IPS DF 4.7 (cell line): Measurements from ENCODE around the gene NPEPPS.

ENCODE experiments used
- DNase-seq: peaks from one replicate; pipeline ENCODE4 v3.0.0-alpha.2; 2013; ENCODE audit warnings: low spot score; ENCODE audit errors: extremely low read depth

NPEPPS gene

GRCh38 chr17:47628014-47628566, 97.2 kb downstream of the NPEPPS start:
- DNase-seq: no peak

DNA sequence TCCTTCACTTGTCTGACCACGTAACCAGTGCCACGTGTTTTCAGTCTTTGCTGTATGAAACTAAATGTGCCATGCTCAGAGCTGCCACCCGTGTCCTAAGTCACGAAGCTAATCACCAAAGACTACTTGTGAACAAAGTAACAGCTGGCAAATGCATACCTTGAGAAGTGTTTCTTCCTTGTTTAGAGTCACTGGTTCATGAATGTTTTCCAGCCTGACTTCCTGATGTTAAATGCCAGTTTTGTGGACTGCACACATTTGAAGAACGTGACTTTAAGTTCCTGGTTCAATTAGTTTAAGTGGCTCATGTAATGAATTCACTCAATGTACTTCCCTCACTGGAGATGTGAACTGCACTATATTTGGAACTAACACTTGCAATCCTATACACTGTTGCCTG, 98.9 kb downstream of the NPEPPS start:
- no peak for DNase-seq

GRCh38 chr17:47630614-47631013, 99.7 kb downstream of the NPEPPS start:
- no peak for DNase-seq

DNA sequence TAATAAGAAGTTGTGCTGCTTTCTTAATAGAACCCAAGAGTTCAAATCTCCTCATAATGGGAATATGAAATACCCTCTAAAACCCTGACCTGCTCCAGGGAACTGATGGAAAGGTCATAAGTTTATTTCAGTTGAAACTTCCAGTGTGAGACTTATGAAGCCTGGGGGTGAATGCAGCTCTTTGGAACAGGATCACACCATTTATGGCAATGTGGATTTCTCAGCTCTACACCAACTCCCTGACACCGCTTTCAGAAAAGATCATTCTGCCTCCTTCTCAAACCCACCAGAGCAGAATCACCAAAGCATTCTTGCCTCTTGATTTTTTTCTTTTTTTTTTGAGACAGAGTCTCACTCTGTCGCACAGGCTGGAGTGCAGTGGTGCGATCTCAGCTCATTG, 102.1 kb downstream of the NPEPPS start:
- DNase-seq: no peak

DNA sequence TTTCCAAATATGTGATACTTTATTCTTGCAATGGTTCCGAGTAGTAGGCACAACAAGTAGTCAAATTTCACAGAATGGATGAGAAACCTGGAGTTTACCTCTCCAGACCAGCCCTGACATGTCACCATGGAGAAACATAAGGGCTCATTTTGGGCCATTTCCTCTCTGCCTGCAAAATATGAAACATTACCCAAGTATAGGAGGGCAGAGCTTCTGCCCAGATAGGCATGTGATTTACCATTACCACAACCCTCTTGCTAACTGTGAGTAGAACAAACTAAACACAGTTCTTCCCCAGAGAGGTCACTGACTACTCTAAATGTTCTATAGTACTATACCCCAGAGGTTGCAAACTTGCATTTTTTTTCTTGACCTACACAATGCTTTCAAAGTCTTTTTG, 103.1 kb downstream of the NPEPPS start:
- no peak for DNase-seq

DNA sequence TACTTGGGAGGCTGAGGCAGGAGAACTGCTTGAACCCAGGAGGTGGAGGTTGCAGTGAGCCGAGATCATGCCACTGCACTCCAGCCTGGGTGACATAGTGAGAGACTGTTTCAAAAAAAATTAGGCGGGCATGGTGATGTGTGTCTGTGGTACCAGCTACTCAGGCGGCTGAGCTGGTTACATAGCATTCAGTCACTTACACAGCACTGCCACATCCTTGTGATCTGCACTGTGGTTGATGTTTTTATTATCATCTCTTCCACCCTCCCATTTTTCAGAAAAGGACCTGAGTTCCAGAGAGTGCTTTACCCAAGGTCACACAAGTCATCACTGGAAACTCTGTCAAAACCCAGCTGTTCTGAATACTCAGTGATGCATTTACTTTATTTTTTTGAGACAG, 104.0 kb downstream of the NPEPPS start:
- no peak for DNase-seq

DNA sequence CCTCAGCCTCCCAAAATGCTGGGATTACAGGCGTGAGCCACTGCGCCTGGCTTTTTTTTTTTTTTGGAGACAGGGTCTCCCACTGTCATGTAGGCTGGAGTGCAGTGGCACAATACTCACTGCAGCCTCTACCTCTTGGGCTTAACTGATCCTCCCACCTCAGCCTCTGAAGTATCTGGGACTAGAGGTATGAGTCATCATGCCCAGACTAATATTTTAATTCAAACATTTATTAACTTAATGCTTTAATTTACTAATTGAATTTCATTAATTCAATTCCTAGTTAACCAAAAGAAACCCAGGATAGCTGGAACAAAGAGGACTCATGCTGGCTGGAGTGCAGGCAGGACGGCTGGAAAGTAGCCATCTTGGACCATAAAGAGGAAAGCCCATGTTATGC, 104.8 kb downstream of the NPEPPS start:
- DNase-seq: no peak

GRCh38 chr17:47636273-47637030, 105.5 kb downstream of the NPEPPS start:
- no peak for DNase-seq

DNA sequence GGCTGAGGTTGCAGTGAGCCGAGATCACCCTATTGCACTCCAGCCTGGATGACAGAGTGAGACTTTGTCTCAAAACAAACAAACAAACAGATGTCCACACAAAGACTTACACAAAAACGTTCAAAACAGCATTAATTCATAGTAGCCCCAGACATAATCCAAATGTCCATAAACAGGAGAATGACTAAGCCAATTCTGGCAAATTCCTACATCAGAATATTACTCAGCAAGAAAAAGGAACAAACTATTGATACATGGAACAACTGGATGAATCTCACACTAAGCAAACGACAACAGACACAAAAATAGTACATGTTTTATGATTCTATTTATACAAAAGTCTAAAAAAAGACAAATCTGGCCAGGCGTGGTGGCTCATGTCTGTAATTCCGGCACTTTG, 108.0 kb downstream of the NPEPPS start:
- no peak for DNase-seq

DNA sequence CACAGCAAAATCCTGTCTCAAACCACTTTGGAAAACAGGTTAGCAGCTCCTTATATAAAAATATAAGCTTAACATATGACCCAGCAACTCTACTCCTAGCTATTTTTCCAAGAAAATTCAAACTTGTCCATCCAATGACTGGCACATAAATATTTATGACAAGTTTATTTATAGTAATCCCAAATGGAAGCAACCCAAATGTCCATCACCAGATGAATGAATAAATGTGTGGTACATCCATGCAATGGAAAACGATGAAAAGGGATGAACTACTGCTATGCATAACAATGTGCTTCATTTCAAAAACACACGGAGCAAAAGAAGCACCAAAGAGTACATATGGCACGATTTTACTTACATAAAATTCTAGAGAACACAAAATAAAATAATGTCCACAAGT, 109.2 kb downstream of the NPEPPS start:
- no peak for DNase-seq

DNA sequence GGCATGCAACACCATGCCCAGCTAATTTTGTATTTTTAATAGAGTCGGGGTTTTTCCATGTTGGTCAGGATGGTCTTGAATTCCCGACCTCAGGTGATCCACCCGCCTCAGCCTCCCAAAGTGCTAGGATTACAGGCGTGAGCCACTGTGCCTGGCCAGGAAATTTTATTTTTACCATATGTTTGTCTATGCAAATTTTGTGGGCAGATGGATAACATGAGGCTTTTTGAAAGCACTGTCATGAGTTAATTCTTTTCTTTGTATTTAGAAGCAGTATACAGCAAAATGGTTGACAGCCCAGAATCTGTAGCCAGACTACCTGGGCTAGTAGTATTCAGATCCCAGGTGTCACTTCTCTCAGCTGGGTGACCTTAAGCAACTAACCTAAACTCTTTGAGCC, 110.3 kb downstream of the NPEPPS start:
- DNase-seq: no peak

DNA sequence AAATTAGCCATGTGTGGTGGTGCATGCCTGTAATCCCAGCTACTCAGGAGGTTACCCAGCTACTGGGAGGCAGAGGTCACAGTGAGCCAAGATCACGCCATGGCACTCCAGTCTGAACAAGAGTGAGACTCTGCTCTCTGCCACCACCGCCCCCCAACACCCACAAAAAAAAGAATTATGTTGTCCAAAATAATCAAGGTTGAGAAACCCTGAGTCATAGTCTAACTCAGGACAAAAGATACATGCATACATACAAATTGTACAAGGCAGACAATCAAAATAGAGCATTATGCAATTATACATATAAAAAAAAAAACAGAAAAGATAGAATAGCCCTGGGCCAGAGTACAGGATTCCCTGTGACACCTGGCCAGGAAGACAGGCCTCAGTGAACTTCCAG, 112.2 kb downstream of the NPEPPS start:
- no peak for DNase-seq

GRCh38 chr17:47644324-47644723, 113.4 kb downstream of the NPEPPS start:
- no peak for DNase-seq

DNA sequence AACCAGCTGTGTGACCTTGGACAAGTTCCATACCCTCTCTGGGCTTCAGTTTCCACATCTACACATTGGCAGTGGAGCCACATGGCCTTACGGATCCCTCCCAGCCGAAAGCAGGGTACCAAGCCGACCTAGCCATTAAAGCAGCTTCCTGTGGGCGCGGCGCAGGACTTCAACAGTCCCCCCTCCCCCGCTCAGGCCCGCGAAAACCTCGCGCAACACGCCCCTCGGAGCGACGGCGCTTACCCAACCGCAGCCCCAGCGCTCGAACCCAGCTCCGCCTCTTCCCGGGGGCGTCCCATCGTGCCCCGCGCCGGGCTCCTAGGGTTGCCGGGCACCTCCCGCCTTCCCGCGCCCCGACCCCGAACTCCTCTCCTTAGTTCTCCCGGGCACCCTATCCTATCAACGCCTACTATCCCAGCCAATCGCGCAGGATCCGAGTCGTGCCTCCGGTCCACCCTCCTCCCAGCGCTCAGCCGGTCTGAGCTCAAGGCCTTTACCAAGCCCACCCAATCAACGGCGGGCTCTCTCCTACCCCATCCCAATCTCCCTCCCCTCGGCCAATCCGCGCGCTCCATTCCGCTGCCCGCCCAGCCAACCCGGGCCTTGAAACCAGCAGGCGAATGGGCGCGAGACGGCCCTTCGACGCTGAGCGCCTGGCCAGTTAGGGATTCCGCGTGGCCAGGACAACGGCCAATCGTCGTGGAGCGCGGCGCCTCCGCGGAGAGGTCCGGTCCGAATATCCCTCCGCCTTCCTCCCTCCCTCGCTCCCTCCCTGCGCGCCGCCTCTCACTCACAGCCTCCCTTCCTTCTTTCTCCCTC, 118.5 kb downstream of the NPEPPS start, which contains the start of gene KPNB1:
Gene KPNB1, plus strand, starts transcription at position 767 of the 819 bp plus-strand sequence. CDS start 326 bp downstream, outside the sequence.
- DNase-seq: peak; percentile 97

DNA sequence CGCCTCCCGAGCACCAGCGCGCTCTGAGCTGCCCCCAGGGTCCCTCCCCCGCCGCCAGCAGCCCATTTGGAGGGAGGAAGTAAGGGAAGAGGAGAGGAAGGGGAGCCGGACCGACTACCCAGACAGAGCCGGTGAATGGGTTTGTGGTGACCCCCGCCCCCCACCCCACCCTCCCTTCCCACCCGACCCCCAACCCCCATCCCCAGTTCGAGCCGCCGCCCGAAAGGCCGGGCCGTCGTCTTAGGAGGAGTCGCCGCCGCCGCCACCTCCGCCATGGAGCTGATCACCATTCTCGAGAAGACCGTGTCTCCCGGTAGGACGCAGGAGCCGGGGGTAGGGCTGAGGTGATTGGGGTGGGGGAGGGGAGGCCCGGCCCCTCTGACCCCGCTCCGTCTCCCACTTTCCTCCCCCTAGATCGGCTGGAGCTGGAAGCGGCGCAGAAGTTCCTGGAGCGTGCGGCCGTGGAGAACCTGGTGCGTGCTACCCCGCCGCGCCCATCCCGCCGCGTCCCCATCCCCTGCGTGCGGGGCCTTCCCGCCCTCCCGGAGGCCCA, 119.1 kb downstream of the NPEPPS start:
- DNase-seq: no peak

- peak; percentile 66 for DNase-seq
Observed at GRCh38 chr17:47650525-47651522, 119.9 kb downstream of the NPEPPS start.

- no peak for DNase-seq
Observed at GRCh38 chr17:47651704-47652103, 120.8 kb downstream of the NPEPPS start.

DNA sequence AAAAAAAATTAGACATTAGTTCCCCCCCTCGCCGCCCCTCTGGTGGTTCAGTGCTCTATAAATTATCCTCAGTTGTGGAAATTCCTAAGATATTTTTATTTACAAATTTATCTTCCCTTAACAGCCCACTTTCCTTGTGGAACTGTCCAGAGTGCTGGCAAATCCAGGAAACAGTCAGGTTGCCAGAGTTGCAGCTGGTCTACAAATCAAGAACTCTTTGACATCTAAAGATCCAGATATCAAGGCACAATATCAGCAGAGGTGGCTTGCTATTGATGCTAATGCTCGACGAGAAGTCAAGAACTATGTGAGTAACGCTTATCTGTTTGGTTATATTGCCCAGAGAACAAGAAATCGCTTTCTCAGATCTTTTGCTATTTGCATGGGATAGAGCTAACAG, 121.7 kb downstream of the NPEPPS start:
- no peak for DNase-seq

DNA sequence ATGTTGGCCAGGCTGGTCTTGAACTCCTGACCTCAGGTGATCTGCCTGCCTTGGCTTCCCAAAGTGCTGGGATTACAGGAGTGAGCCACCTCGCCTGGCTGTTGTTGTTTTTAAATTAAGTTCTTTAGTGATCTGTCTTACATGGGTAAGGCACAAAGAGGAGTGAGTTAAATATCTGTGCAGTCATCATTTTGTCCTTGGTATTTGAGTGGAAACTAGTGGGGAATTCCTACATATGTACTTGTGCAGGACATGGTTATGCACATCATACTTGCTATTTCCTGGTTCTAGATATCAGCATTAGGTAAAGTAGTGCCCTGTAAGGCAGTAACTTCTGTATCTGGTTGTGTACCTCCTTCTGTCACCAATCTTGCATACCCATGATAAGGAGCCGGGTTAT, 122.5 kb downstream of the NPEPPS start:
- no peak for DNase-seq

DNA sequence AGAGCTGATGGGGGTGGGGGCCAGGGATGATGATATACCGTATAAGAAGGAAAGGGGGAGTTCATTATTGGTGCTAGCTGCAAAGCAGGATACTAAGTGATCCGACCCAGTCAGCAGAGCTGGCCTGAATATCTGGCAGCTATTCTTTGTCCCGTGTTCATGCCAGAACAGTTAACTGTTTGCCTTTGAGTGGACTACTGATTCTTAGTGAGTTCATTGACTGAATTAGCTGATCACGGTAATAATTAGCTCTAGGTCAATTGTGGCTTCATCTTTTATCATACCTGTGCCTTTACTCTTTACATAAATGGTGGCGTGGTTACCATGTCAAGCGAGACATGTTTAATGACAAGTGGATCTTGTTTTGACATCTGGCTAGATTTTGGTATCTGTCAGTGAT, 124.1 kb downstream of the NPEPPS start:
- no peak for DNase-seq

GRCh38 chr17:47660064-47660492, 129.2 kb downstream of the NPEPPS start:
- DNase-seq: no peak
